T-helper 2 cell treated with Interferon-gamma antibody and Interleukin-4, amounts not matched to agents 5 μg/mL and 100 μg/mL, for 36 hours (primary cell): ENCODE data around the gene ESRRG.
"Not testable (repeated sequence)": the region's sequence is repeated elsewhere in the genome, so short reads cannot be mapped to it uniquely, and the experiment has no call there.

Source experiments
- DNase-seq: peaks from one replicate; pipeline ENCODE4 v3.0.0; 2021; ENCODE audit warnings: low spot score
- H3K27ac Mint-ChIP-seq: one replicate; pipeline ENCODE4 v1.8.0; 2021; ENCODE audit warnings: mild to moderate bottlenecking, mixed read lengths
- H3K27me3 Mint-ChIP-seq: one replicate; pipeline ENCODE4 v1.8.0; 2021; ENCODE audit warnings: low read depth, mixed read lengths
- H3K36me3 Mint-ChIP-seq: one replicate; pipeline ENCODE4 v1.8.0; 2021; ENCODE audit warnings: low read depth, mixed read lengths
- H3K4me1 Mint-ChIP-seq: one replicate; pipeline ENCODE4 v1.8.0; 2021; ENCODE audit warnings: low read depth, mixed read lengths
- H3K4me3 Mint-ChIP-seq: one replicate; pipeline ENCODE4 v1.8.0; 2022; ENCODE audit warnings: mild to moderate bottlenecking, moderate library complexity, mixed read lengths
- H3K9me3 Mint-ChIP-seq: one replicate; pipeline ENCODE4 v1.8.0; 2021; ENCODE audit warnings: mixed read lengths

The ESRRG gene

GRCh38 chr1:216554934-216555333 lies 168.3 kb downstream of the ESRRG start:
- Mint-ChIP-seq H3K36me3 (no peaks in the 10 kb centered on the region), H3K9me3 (no peaks in the 10 kb centered on the region), H3K27ac (no peak overlapping the region), H3K27me3 (no peaks in the 10 kb centered on the region), H3K4me1 (no peaks in the 10 kb centered on the region), H3K4me3 (no peak overlapping the region)
- no peak for DNase-seq

- H3K9me3 Mint-ChIP-seq, result no peaks in the 10 kb centered on the region
- H3K36me3 Mint-ChIP-seq, result no peaks in the 10 kb centered on the region
- H3K27me3 Mint-ChIP-seq, result no peaks in the 10 kb centered on the region
- no peaks in the 10 kb centered on the region for H3K4me1 Mint-ChIP-seq
- no peak for DNase-seq
- no peak overlapping the region for H3K27ac Mint-ChIP-seq
- H3K4me3 Mint-ChIP-seq, result no peak overlapping the region
These were observed 169.5 kb downstream of the ESRRG start for GRCh38 chr1:216553766-216554165.

GRCh38 chr1:216553040-216553439 lies 170.2 kb downstream of the ESRRG start:
- H3K9me3 Mint-ChIP-seq, result no peaks in the 10 kb centered on the region
- H3K36me3 Mint-ChIP-seq, result no peaks in the 10 kb centered on the region
- H3K27ac Mint-ChIP-seq, result no peak overlapping the region

GRCh38 chr1:216549796-216550195 lies 173.4 kb downstream of the ESRRG start:
- Mint-ChIP-seq H3K4me1 (no peaks in the 10 kb centered on the region), H3K4me3 (no peak overlapping the region), H3K9me3 (no peaks in the 10 kb centered on the region), H3K27ac (no peak overlapping the region), H3K36me3 (no peaks in the 10 kb centered on the region), H3K27me3 (no peaks in the 10 kb centered on the region)
- DNase-seq, result no peak

More at GRCh38 chr1:216553040-216553439, 170.2 kb downstream of the ESRRG start:
- H3K4me3 Mint-ChIP-seq, result no peak overlapping the region
- H3K4me1 Mint-ChIP-seq, result no peaks in the 10 kb centered on the region
- DNase-seq, result no peak
- no peaks in the 10 kb centered on the region for H3K27me3 Mint-ChIP-seq

- Mint-ChIP-seq H3K36me3 (no peaks in the 10 kb centered on the region), H3K4me1 (no peaks in the 10 kb centered on the region), H3K9me3 (no peaks in the 10 kb centered on the region), H3K4me3 (no peak overlapping the region), H3K27me3 (no peaks in the 10 kb centered on the region), H3K27ac (no peak overlapping the region)
- DNase-seq, result no peak
These were observed 180.5 kb downstream of the ESRRG start for GRCh38 chr1:216542741-216543140.

GRCh38 chr1:216542263-216542662 lies 181.0 kb downstream of the ESRRG start:
- Mint-ChIP-seq H3K4me1 (no peaks in the 10 kb centered on the region), H3K9me3 (no peaks in the 10 kb centered on the region), H3K27ac (no peak overlapping the region)

GRCh38 chr1:216535751-216536150 lies 187.5 kb downstream of the ESRRG start:
- Mint-ChIP-seq H3K4me1 (no peaks in the 10 kb centered on the region), H3K36me3 (no peaks in the 10 kb centered on the region), H3K9me3 (no peaks in the 10 kb centered on the region), H3K27me3 (no peaks in the 10 kb centered on the region), H3K27ac (no peak overlapping the region), H3K4me3 (no peak overlapping the region)
- DNase-seq, result no peak

More at GRCh38 chr1:216542263-216542662, 181.0 kb downstream of the ESRRG start:
- no peak overlapping the region for H3K4me3 Mint-ChIP-seq
- no peaks in the 10 kb centered on the region for H3K36me3 Mint-ChIP-seq
- DNase-seq, result no peak
- no peaks in the 10 kb centered on the region for H3K27me3 Mint-ChIP-seq

GRCh38 chr1:216535059-216535458 lies 188.2 kb downstream of the ESRRG start:
- no peak for DNase-seq
- Mint-ChIP-seq H3K4me3 (no peak overlapping the region), H3K27me3 (no peaks in the 10 kb centered on the region)

GRCh38 chr1:216533776-216534175 lies 189.5 kb downstream of the ESRRG start:
- Mint-ChIP-seq H3K4me1 (no peaks in the 10 kb centered on the region), H3K27me3 (no peaks in the 10 kb centered on the region), H3K9me3 (no peaks in the 10 kb centered on the region), H3K4me3 (no peak overlapping the region), H3K36me3 (no peaks in the 10 kb centered on the region), H3K27ac (no peak overlapping the region)
- no peak for DNase-seq

More at GRCh38 chr1:216535059-216535458, 188.2 kb downstream of the ESRRG start:
- Mint-ChIP-seq H3K36me3 (no peaks in the 10 kb centered on the region), H3K9me3 (no peaks in the 10 kb centered on the region), H3K4me1 (no peaks in the 10 kb centered on the region), H3K27ac (no peak overlapping the region)

GRCh38 chr1:216532251-216532798 lies 190.9 kb downstream of the ESRRG start:
- Mint-ChIP-seq H3K4me1 (no peaks in the 10 kb centered on the region), H3K27me3 (no peaks in the 10 kb centered on the region), H3K9me3 (no peaks in the 10 kb centered on the region), H3K4me3 (no peak overlapping the region), H3K36me3 (no peaks in the 10 kb centered on the region), H3K27ac (no peak overlapping the region)
- DNase-seq, result no peak

- Mint-ChIP-seq H3K4me1 (no peaks in the 10 kb centered on the region), H3K27ac (no peak overlapping the region), H3K9me3 (no peaks in the 10 kb centered on the region), H3K4me3 (peak overlapping the region; percentile 65), H3K36me3 (no peaks in the 10 kb centered on the region), H3K27me3 (no peaks in the 10 kb centered on the region)
- DNase-seq, result no peak
These were observed 191.7 kb downstream of the ESRRG start for GRCh38 chr1:216531263-216532239.

GRCh38 chr1:216529851-216530250 lies 193.4 kb downstream of the ESRRG start:
- not testable (repeated sequence) for H3K27me3 Mint-ChIP-seq, H3K27ac Mint-ChIP-seq, H3K36me3 Mint-ChIP-seq, H3K4me1 Mint-ChIP-seq, H3K9me3 Mint-ChIP-seq, DNase-seq, H3K4me3 Mint-ChIP-seq

GRCh38 chr1:216528816-216529215 lies 194.4 kb downstream of the ESRRG start:
- H3K4me3 Mint-ChIP-seq, result no peak overlapping the region
- no peaks in the 10 kb centered on the region for H3K27me3 Mint-ChIP-seq
- H3K36me3 Mint-ChIP-seq, result no peaks in the 10 kb centered on the region
- H3K9me3 Mint-ChIP-seq, result no peaks in the 10 kb centered on the region
- H3K4me1 Mint-ChIP-seq, result no peaks in the 10 kb centered on the region
- no peak for DNase-seq
- H3K27ac Mint-ChIP-seq, result no peak overlapping the region

GRCh38 chr1:216523449-216524190 lies 199.6 kb downstream of the ESRRG start:
- H3K27me3 Mint-ChIP-seq, result no peaks in the 10 kb centered on the region
- no peak overlapping the region for H3K27ac Mint-ChIP-seq
- no peak for DNase-seq
- H3K9me3 Mint-ChIP-seq, result no peaks in the 10 kb centered on the region
- H3K36me3 Mint-ChIP-seq, result no peaks in the 10 kb centered on the region
- no peaks in the 10 kb centered on the region for H3K4me1 Mint-ChIP-seq
- no peak overlapping the region for H3K4me3 Mint-ChIP-seq
